B cell (primary cell): ENCODE measurements around the gene MYCBP. TPM values are rescaled to one million over a fixed set of nuclear protein-coding genes. Genes with fewer than 3 reads are reported as not detected.

Experiments
- ATAC-seq: fragments of 200-7000 bp; cut with Tn5 transposase; one replicate; pipeline ENCODE4 v1.10.0; 2021; ENCODE audit warnings: low read depth, mild to moderate bottlenecking, moderate number of reproducible peaks, moderate library complexity
- CTCF ChIA-PET: fragments of 350-600 bp; sonication (Branson Sonifier 250); formaldehyde crosslinking; loops from one replicate; lab custom pipeline; 2021; ENCODE audit warnings: antibody characterized with exemption, inconsistent platforms; lab: Charles Lee
- POLR2A ChIA-PET: fragments of 350-600 bp; sonication (Branson Sonifier 250); formaldehyde crosslinking; loops from one replicate; lab custom pipeline; 2021; ENCODE audit warnings: antibody characterized with exemption; lab: Charles Lee
- DNase-seq: peaks from one replicate; pipeline ENCODE4 v3.0.0; 2013
- H2AFZ ChIP-seq: 2 replicates; pipeline ENCODE4 v1.6.1; 2012; ENCODE audit warnings: mild to moderate bottlenecking, low read depth, low read length; ENCODE audit not compliant: insufficient read depth, poor library complexity, severe bottlenecking
- H3K27ac ChIP-seq, 2 donors: 1 replicate in 1 of 2; 2 replicates in 1 of 2; pipeline ENCODE4 v1.5.1; 2012 to 2013; ENCODE audit warnings: low read length in 2 of 2, mild to moderate bottlenecking in 2 of 2, moderate library complexity in 1 of 2
- H3K27me3 ChIP-seq, 4 experiments: fragments of 200-600 bp in 1 of 4; sonication (generic) in 1 of 4; replicated peaks in 1 of 4; 1 replicate in 2 of 4; 2 replicates in 2 of 4; pipeline versions ENCODE4 v1.6.1 to v1.7.0; 2013 to 2016; ENCODE audit warnings: low read length in 3 of 4, mild to moderate bottlenecking in 2 of 4, mixed read lengths in 1 of 4, moderate library complexity in 1 of 4; ENCODE audit not compliant: insufficient read depth in 4 of 4, control insufficient read depth in 3 of 4; ENCODE audit errors: control extremely low read depth in 1 of 4
- H3K36me3 ChIP-seq, 2 experiments: replicated peaks in 1 of 2; 1 replicate in 1 of 2; 2 replicates in 1 of 2; pipeline versions ENCODE4 v1.6.1 to v1.7.1; 2013; ENCODE audit warnings: low read length in 1 of 2; ENCODE audit not compliant: insufficient read depth in 2 of 2, control insufficient read depth in 1 of 2; ENCODE audit errors: control extremely low read depth in 1 of 2, extremely low read depth in 1 of 2
- H3K4me1 ChIP-seq, 2 donors: fragments of 200-600 bp in 1 of 2; sonication (generic) in 1 of 2; 1 replicate in 1 of 2; 2 replicates in 1 of 2; pipeline versions ENCODE4 v1.5.1 to v1.6.1; 2013 to 2017; ENCODE audit warnings: low read length in 2 of 2; ENCODE audit not compliant: control insufficient read depth in 2 of 2, insufficient read depth in 2 of 2
- H3K4me2 ChIP-seq: replicated peaks from 2 replicates; pipeline ENCODE3; 2012; ENCODE audit warnings: mild to moderate bottlenecking, low read depth, low read length; ENCODE audit not compliant: poor library complexity, severe bottlenecking
- H3K4me3 ChIP-seq, 5 experiments: fragments of 200-600 bp in 1 of 5; sonication (generic) in 1 of 5; 1 replicate in 3 of 5; 2 replicates in 2 of 5; pipeline versions ENCODE4 v1.5.1 to v1.7.0; 2011 to 2016; ENCODE audit warnings: low read length in 4 of 5, mild to moderate bottlenecking in 4 of 5, low read depth in 2 of 5, control low read depth in 1 of 5, moderate library complexity in 1 of 5; ENCODE audit not compliant: insufficient read depth in 1 of 5; ENCODE audit errors: control extremely low read depth in 1 of 5, extremely low read depth in 1 of 5
- H3K79me2 ChIP-seq: fragments of 200-600 bp; sonication (generic); one replicate; pipeline ENCODE4 v1.6.0; 2016; ENCODE audit warnings: low read length; ENCODE audit not compliant: control insufficient read depth, insufficient read depth
- H3K9ac ChIP-seq: fragments of 200-600 bp; sonication (generic); 2 replicates; pipeline ENCODE4 v1.6.1; 2017; ENCODE audit warnings: mild to moderate bottlenecking, low read length, moderate library complexity
- H3K9me3 ChIP-seq, 3 donors: one replicate each; pipeline versions ENCODE4 v1.6.1 to v1.7.1; 2013; ENCODE audit warnings: low read length in 2 of 3; ENCODE audit not compliant: control insufficient read depth in 2 of 3, insufficient read depth in 1 of 3; ENCODE audit errors: control extremely low read depth in 1 of 3
- H4K20me1 ChIP-seq: 2 replicates; pipeline ENCODE4 v1.6.0; 2012; ENCODE audit warnings: mild to moderate bottlenecking, low read length; ENCODE audit not compliant: insufficient read depth, control insufficient read depth, poor library complexity, severe bottlenecking
- H3K27ac Mint-ChIP-seq: one replicate; pipeline ENCODE4 v1.8.0; 2021; ENCODE audit warnings: mixed read lengths
- H3K27me3 Mint-ChIP-seq: one replicate; pipeline ENCODE4 v1.8.0; 2021; ENCODE audit warnings: mixed read lengths
- H3K4me1 Mint-ChIP-seq: one replicate; pipeline ENCODE4 v1.8.0; 2021; ENCODE audit warnings: mixed read lengths
- H3K4me3 Mint-ChIP-seq: one replicate; pipeline ENCODE4 v1.8.0; 2021; ENCODE audit warnings: mixed read lengths
- H3K9me3 Mint-ChIP-seq: one replicate; pipeline ENCODE4 v1.8.0; 2022; ENCODE audit warnings: mixed read lengths; ENCODE audit not compliant: insufficient read depth
- EZH2 ChIP-seq: IDR thresholded peaks from 2 replicates; pipeline ENCODE4 v1.6.1; 2012; ENCODE audit warnings: borderline replicate concordance, low read depth, mild to moderate bottlenecking, moderate library complexity, low read length; ENCODE audit not compliant: insufficient read depth, poor library complexity, severe bottlenecking
- WGBS: methylation state at CpG from one replicate; pipeline ENCODE4 v1.1.5; 2013; ENCODE audit warnings: missing lambda C conversion rate; ENCODE audit not compliant: insufficient coverage; 5-methylcytosine and 5-hydroxymethylcytosine counted together
- intact Hi-C: fragments of 100-400 bp; cut with micrococcal nuclease; formaldehyde crosslinking; loops from one replicate; pipeline ENCODE4 v1.10.0; 2022
- polyA plus RNA-seq: library from polyadenylated mRNA; depleted of rRNA; stranded (reverse); fragments of >200 nt; gene quantifications from 2 replicates; pipeline ENCODE4 v1.2.3, GENCODE V29; 2012
- total RNA-seq, 2 donors: library from RNA; stranded (reverse); fragments of 120-200 nt in 1 of 2; gene quantifications; 1 replicate in 1 of 2; 2 replicates in 1 of 2; pipeline versions ENCODE4 v1.2.3 to v1.2.4, GENCODE V29; 2013 to 2022
- TF ChIP-seq, protein P1 (sequence below): fragments of 200-600 bp; IDR thresholded peaks from one replicate; pipeline ENCODE4 v1.8.0; 2022; ENCODE audit warnings: antibody characterized with exemption, mild to moderate bottlenecking

MYCBP gene
- total and polyA plus RNA-seq, 2 donors (not counting 1 experiment from before 2014, with no cell fraction given), result 3.1 to 7.8 TPM

DNA sequence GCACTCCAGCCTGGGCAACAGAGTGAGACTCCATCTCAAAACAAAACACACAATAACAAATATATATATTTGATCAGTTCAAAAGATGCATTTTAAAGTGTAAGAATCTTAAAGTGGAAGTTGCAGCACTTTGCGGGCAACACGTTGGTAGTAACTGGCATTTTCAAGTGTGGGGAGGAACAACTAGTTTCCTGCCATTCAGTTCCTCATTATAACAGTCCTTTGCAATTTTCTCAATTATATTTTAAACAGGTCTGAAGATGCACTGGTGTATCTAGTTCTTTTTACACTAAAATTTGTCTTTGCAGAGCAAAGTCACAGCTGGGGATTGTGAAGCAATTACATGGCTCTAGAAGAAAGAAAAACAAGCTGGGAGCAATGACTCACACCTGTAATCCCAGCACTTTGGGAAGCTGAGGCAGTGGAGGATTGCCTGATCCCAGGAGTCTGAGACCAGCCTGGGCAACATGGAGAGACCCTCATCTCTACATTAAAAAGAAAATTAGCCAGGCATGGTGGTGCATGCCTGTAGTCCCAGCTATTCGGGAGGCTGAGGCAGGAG lies 38.8 kb downstream of the MYCBP start:
- Histone ChIP-seq H3K79me2 (no peaks in the 10 kb centered on the region), H3K36me3 (peaks cover 0 to 19% of the 10 kb centered on the region in 2 experiments), H3K27ac (no peak overlapping the region), H3K27me3 (peaks cover 0 to 9% (median 7%) of the 10 kb centered on the region in 4 experiments), H3K4me3 (no peak overlapping the region), H2AFZ (no peak overlapping the region), H3K9ac (no peak overlapping the region), H3K4me2 (no peak overlapping the region), H4K20me1 (no peaks in the 10 kb centered on the region), H3K9me3 (no peaks in the 10 kb centered on the region), H3K4me1 (no peaks in the 10 kb centered on the region)
- DNase-seq (no peak), ATAC-seq (no peak)
- no peak overlapping the region for H3K4me3 Mint-ChIP-seq
- intact Hi-C loops, result no loop called here
- 100% methylated on average over 1 of the region's 3 CpGs for WGBS
- peaks cover 12% of the 10 kb centered on the region for H3K27me3 Mint-ChIP-seq
- ChIA-PET CTCF (interaction anchor here (0.9 to 4.6 kb wide), 10 partner anchors 12 to 1347 kb away, joined by 3 to 38 read pairs (median 4); no protein-coding TSS in a partner anchor), POLR2A (no interaction called here)
- H3K4me1 Mint-ChIP-seq, result peaks cover 2% of the 10 kb centered on the region
- H3K27ac Mint-ChIP-seq, result no peak overlapping the region
- TF ChIP-seq, protein P1, sequence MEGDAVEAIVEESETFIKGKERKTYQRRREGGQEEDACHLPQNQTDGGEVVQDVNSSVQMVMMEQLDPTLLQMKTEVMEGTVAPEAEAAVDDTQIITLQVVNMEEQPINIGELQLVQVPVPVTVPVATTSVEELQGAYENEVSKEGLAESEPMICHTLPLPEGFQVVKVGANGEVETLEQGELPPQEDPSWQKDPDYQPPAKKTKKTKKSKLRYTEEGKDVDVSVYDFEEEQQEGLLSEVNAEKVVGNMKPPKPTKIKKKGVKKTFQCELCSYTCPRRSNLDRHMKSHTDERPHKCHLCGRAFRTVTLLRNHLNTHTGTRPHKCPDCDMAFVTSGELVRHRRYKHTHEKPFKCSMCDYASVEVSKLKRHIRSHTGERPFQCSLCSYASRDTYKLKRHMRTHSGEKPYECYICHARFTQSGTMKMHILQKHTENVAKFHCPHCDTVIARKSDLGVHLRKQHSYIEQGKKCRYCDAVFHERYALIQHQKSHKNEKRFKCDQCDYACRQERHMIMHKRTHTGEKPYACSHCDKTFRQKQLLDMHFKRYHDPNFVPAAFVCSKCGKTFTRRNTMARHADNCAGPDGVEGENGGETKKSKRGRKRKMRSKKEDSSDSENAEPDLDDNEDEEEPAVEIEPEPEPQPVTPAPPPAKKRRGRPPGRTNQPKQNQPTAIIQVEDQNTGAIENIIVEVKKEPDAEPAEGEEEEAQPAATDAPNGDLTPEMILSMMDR, result no peak
- TF ChIP-seq EZH2, result no peak
- H3K9me3 Mint-ChIP-seq, result no peaks in the 10 kb centered on the region

DNA sequence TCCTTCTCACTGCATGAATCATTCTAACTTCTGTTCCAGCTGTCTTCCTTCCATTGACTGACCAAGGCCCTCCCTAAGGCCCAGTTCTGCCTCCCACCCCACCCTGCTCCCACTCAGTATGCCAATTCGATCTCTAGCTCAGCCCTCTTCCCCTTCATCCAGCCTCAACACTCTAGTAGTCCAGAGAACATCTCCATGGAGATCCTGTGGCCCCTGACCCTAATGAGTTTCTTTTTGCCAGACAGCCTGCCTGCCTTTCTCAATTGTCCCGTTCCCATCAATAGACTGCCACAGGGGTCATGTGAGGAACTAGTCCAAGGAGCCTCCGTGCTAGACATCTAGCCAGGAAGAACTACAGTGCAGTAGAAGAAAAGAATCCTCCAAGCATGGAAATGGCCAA lies 40.0 kb downstream of the MYCBP start:
- Histone ChIP-seq H3K4me2 (no peak overlapping the region), H3K9ac (no peak overlapping the region), H2AFZ (no peak overlapping the region), H3K27ac (no peak overlapping the region), H3K4me1 (no peaks in the 10 kb centered on the region), H3K27me3 (peaks cover 0 to 9% (median 7%) of the 10 kb centered on the region in 4 experiments), H3K79me2 (no peaks in the 10 kb centered on the region), H4K20me1 (no peaks in the 10 kb centered on the region), H3K36me3 (peaks cover 0 to 7% of the 10 kb centered on the region in 2 experiments), H3K4me3 (no peak overlapping the region), H3K9me3 (no peaks in the 10 kb centered on the region)
- Mint-ChIP-seq H3K9me3 (no peaks in the 10 kb centered on the region), H3K4me1 (peaks cover 2% of the 10 kb centered on the region), H3K4me3 (no peak overlapping the region), H3K27ac (no peak overlapping the region), H3K27me3 (peaks cover 16% of the 10 kb centered on the region)
- WGBS, result 83% methylated on average over 2 of the region's 3 CpGs
- TF ChIP-seq, protein P1, result no peak
- TF ChIP-seq EZH2, result no peak
- intact Hi-C loops, result no loop called here
- ChIA-PET CTCF (interaction anchor here (0.6 to 4.6 kb wide), 3 partner anchors 11 to 942 kb away, joined by 3 to 38 read pairs (median 4); no protein-coding TSS in a partner anchor), POLR2A (no interaction called here)
- DNase-seq (no peak), ATAC-seq (no peak)
